WTC11 (cell line): ENCODE results near the gene RNU1-4. TPM values are rescaled to one million over a fixed set of nuclear protein-coding genes. Genes with fewer than 3 reads are reported as not detected.

Source experiments
- total RNA-seq: library from RNA; stranded (reverse); gene quantifications from 3 replicates; pipeline ENCODE4 v1.2.3, GENCODE V29; 2021

Gene RNU1-4
- total RNA-seq, 1 experiment from 2014 or later = 1,197 TPM

Other genes with a start within 250 kb of the RNU1-4 start
- 1,028 to 1,267 TPM (median 1,197 TPM) in 3 replicates for gene RNU1-1, start 226.2 kb upstream of the RNU1-4 start, total RNA-seq
- gene NBPF1, start 127.0 kb upstream of the RNU1-4 start, total RNA-seq = 17.5 to 18.3 TPM (median 17.9 TPM) in 3 replicates
- 1,028 to 1,267 TPM (median 1,197 TPM) in 3 replicates for gene RNU1-3, start 73.6 kb upstream of the RNU1-4 start, total RNA-seq
- 1,028 to 1,267 TPM (median 1,197 TPM) in 3 replicates for gene RNU1-2, start 155.5 kb downstream of the RNU1-4 start, total RNA-seq
- 73.8 to 75.6 TPM (median 73.9 TPM) in 3 replicates for gene CROCC, start 181.4 kb downstream of the RNU1-4 start, total RNA-seq
- 136 to 144 TPM (median 141 TPM) in 3 replicates for gene MFAP2, start 240.1 kb downstream of the RNU1-4 start, total RNA-seq